DOHH2 (cell line): ENCODE measurements around the gene GGT6.

ENCODE experiments used
- H3F3A ChIP-seq: fragments of 200-600 bp; sonication (generic), shearing (Covaris generic); 2 replicates; pipeline ENCODE4 v1.6.0; 2016; ENCODE audit warnings: antibody characterized with exemption, mild to moderate bottlenecking; ENCODE audit not compliant: control insufficient read depth, insufficient read depth
- H3K27ac ChIP-seq: fragments of 200-600 bp; sonication (generic); 2 replicates; pipeline ENCODE4 v1.5.1; 2014; ENCODE audit warnings: low read depth, mild to moderate bottlenecking, low read length, moderate library complexity
- H3K27me3 ChIP-seq: fragments of 200-600 bp; sonication (generic); 2 replicates; pipeline ENCODE4 v1.6.1; 2014; ENCODE audit warnings: mild to moderate bottlenecking, low read length, mixed read lengths; ENCODE audit not compliant: control insufficient read depth
- H3K36me3 ChIP-seq: fragments of 200-600 bp; sonication (generic); 2 replicates; pipeline ENCODE4 v1.6.1; 2014; ENCODE audit warnings: mild to moderate bottlenecking, low read length, moderate library complexity, mixed read lengths; ENCODE audit not compliant: control insufficient read depth
- H3K4me1 ChIP-seq: fragments of 200-600 bp; sonication (generic); 2 replicates; pipeline ENCODE4 v1.6.1; 2014; ENCODE audit warnings: mild to moderate bottlenecking, low read length, mixed read lengths; ENCODE audit not compliant: control insufficient read depth
- H3K4me2 ChIP-seq: fragments of 200-600 bp; sonication (generic); 2 replicates; pipeline ENCODE4 v1.6.0; 2014; ENCODE audit warnings: mild to moderate bottlenecking, low read length, moderate library complexity
- H3K4me3 ChIP-seq: fragments of 200-600 bp; sonication (generic); 2 replicates; pipeline ENCODE4 v1.5.1; 2014; ENCODE audit warnings: mild to moderate bottlenecking, low read length, mixed read lengths
- H3K79me2 ChIP-seq: fragments of 200-600 bp; sonication (generic); 2 replicates; pipeline ENCODE4 v1.6.1; 2014; ENCODE audit warnings: mild to moderate bottlenecking, low read length, mixed read lengths; ENCODE audit not compliant: control insufficient read depth
- H3K9me2 ChIP-seq: fragments of 200-600 bp; sonication (generic); replicated peaks from 2 replicates; pipeline ENCODE4 v1.6.1; 2014; ENCODE audit warnings: mild to moderate bottlenecking, low read length, mixed read lengths; ENCODE audit not compliant: control insufficient read depth
- H3K9me3 ChIP-seq: fragments of 200-600 bp; sonication (generic); 2 replicates; pipeline ENCODE4 v1.6.1; 2014; ENCODE audit warnings: antibody characterized with exemption, low read length, mixed read lengths; ENCODE audit not compliant: control insufficient read depth, insufficient read depth
- H4K20me1 ChIP-seq: fragments of 200-600 bp; sonication (generic); 2 replicates; pipeline ENCODE4 v1.6.0; 2014; ENCODE audit warnings: low read depth, mild to moderate bottlenecking, antibody characterized with exemption, low read length, moderate library complexity; ENCODE audit not compliant: control insufficient read depth, insufficient read depth
- EZH2phosphoT487 ChIP-seq: fragments of 200-600 bp; sonication (generic); IDR thresholded peaks from 2 replicates; pipeline ENCODE4 v1.6.1; 2017; ENCODE audit warnings: borderline replicate concordance, mild to moderate bottlenecking, antibody characterized with exemption, low read length, moderate library complexity, mixed read lengths
- TF ChIP-seq, protein P1 (sequence below): fragments of 200-600 bp; sonication (generic); IDR thresholded peaks from one replicate; pipeline ENCODE4 v1.5.1; 2014; ENCODE audit warnings: antibody characterized with exemption, mild to moderate bottlenecking, low read depth, low read length; ENCODE audit not compliant: poor library complexity, severe bottlenecking

GGT6 gene

DNA sequence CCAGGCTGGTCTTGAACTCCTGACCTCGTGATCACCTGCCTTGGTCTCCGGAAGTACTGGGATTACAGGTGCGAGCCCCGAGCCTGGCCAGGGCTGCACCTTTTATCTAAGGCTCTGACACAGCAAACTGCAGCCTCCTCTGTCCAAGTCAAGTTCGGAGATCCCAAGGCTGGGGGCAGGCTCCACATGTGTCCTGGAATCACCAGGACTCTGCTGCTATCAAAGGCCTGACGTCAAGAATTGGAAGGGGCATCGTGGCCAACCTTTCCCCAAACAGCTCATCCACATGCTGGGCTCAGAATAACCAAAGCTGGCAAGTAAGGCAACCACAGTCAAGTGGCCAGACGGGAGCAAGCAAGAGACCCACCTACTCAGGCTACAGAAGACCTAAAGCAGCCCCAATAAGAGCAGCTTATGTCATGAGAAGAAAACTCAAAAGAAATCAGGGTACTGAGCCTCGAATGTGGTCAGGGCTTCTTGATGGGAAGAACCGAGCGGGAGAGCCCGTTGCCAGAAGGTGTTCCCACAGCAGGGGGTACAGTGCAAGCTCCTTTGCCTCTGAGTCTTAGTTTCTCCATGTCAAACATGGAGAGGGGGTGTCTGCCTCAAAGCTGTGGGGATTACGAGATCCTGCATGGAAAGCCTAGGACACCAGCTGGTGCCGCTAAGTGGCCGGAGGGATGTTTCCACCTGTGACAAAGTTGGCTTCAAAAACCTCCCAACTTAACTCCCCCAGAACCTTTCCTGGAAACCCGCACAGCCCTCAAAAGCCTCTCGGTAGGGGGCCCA is 13.1 kb downstream of the GGT6 start:
- H3K27me3 ChIP-seq, result no peaks in the 10 kb centered on the region
- no peak overlapping the region for H3K27ac ChIP-seq
- no peak overlapping the region for H3K4me2 ChIP-seq
- H3K9me2 ChIP-seq, result no peaks in the 10 kb centered on the region
- no peaks in the 10 kb centered on the region for H3F3A ChIP-seq
- H3K4me1 ChIP-seq, result no peaks in the 10 kb centered on the region
- TF ChIP-seq, protein P1, sequence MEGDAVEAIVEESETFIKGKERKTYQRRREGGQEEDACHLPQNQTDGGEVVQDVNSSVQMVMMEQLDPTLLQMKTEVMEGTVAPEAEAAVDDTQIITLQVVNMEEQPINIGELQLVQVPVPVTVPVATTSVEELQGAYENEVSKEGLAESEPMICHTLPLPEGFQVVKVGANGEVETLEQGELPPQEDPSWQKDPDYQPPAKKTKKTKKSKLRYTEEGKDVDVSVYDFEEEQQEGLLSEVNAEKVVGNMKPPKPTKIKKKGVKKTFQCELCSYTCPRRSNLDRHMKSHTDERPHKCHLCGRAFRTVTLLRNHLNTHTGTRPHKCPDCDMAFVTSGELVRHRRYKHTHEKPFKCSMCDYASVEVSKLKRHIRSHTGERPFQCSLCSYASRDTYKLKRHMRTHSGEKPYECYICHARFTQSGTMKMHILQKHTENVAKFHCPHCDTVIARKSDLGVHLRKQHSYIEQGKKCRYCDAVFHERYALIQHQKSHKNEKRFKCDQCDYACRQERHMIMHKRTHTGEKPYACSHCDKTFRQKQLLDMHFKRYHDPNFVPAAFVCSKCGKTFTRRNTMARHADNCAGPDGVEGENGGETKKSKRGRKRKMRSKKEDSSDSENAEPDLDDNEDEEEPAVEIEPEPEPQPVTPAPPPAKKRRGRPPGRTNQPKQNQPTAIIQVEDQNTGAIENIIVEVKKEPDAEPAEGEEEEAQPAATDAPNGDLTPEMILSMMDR, result no peak
- TF ChIP-seq EZH2phosphoT487, result no peak
- peaks cover 24% of the 10 kb centered on the region for H3K79me2 ChIP-seq
- no peak overlapping the region for H3K4me3 ChIP-seq
- no peaks in the 10 kb centered on the region for H4K20me1 ChIP-seq
- H3K36me3 ChIP-seq, result peaks cover 95% of the 10 kb centered on the region
- no peaks in the 10 kb centered on the region for H3K9me3 ChIP-seq

DNA sequence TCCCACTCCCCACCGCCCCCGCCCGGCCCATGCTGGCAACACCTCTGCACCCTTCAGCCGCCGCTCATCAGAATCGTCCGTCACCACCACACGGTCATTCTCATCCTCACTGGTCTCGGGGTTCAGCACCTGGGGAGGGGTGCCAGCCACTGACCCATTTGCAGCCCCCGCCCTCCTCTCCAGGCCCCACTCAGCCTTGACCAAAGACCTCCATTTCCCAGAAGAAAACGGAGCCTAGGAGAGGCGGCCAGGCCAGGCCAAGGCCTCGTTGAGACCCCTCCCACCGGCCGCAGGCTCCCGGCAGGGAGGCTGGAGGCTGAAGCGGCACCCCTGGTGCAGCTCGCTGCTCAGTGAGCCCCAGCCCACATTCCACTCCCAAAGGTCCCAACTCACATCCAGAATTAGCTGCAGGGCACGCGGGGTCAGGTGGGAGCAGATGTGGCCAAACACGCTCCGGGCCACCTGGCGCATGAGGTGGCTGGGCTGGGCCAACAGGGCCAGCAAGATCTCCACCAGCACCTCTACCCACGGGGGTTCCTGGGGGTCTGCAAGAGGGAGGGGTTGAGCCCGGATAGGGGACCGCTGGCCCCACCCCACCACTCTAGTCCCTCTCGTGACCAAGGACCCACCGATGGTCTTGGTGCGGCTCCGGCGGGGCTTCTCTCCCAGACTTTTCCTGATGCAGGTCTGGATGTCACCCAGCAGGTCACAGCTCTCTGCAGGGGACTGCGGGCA is 15.0 kb downstream of the GGT6 start:
- H3K27me3 ChIP-seq, result no peaks in the 10 kb centered on the region
- no peaks in the 10 kb centered on the region for H3K9me2 ChIP-seq
- H3F3A ChIP-seq, result 0 out of 2 replicates have a peak, but pooled peaks cover 3% of the 10 kb centered on the region
- no peaks in the 10 kb centered on the region for H3K4me1 ChIP-seq
- no peak for TF ChIP-seq EZH2phosphoT487
- TF ChIP-seq, protein P1, result no peak
- no peaks in the 10 kb centered on the region for H4K20me1 ChIP-seq
- peaks cover 95% of the 10 kb centered on the region for H3K36me3 ChIP-seq
- no peak overlapping the region for H3K4me3 ChIP-seq
- no peak overlapping the region for H3K27ac ChIP-seq
- H3K9me3 ChIP-seq, result no peaks in the 10 kb centered on the region
- H3K4me2 ChIP-seq, result no peak overlapping the region
- H3K79me2 ChIP-seq, result peaks cover 7% of the 10 kb centered on the region

DNA sequence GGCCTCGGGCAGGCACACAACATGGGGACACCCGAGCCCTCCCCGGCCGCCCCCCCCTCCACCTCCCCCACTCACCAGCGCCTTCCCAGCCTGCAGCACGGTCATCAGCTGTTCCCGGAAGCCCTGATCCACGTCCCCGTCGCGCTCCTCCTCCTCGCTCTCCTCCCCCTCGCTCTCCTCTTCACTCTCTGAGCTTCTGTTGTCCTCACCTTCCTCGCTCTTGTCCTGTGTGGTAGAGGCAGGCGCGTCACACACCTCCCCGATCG is 15.5 kb downstream of the GGT6 start:
- Histone ChIP-seq H3K27me3 (no peaks in the 10 kb centered on the region), H3K27ac (no peak overlapping the region), H3K36me3 (peaks cover 95% of the 10 kb centered on the region), H3K4me2 (no peak overlapping the region), H3K4me3 (no peak overlapping the region), H3K4me1 (no peaks in the 10 kb centered on the region), H3K79me2 (peaks cover 2% of the 10 kb centered on the region; the same call in 1 of the 2 replicates), H4K20me1 (no peaks in the 10 kb centered on the region), H3K9me2 (no peaks in the 10 kb centered on the region), H3F3A (0 out of 2 replicates have a peak, but pooled peaks cover 3% of the 10 kb centered on the region), H3K9me3 (no peaks in the 10 kb centered on the region)
- no peak for TF ChIP-seq EZH2phosphoT487
- TF ChIP-seq, protein P1, result no peak
